HEK293 (cell line): ENCODE data around the gene EGFLAM.

Source experiments
- CTCF ChIA-PET: fragments of 350-600 bp; formaldehyde crosslinking; extraction: SDS; loops from one replicate; lab custom pipeline; 2021; ENCODE audit warnings: antibody characterized with exemption; lab: Yijun Ruan, JAX
- POLR2A ChIA-PET: fragments of 300-600 bp; formaldehyde crosslinking; extraction: SDS; loops from one replicate; lab custom pipeline; 2020; ENCODE audit warnings: antibody characterized with exemption, inconsistent platforms; lab: Yijun Ruan, JAX
- H3K27ac ChIP-seq: fragments of 200-500 bp; sonication (Bioruptor generic); 2 replicates; pipeline ENCODE4 v1.5.1; 2014; ENCODE audit warnings: low read depth, low read length, control low read depth, inconsistent platforms; ENCODE audit errors: extremely low read depth
- H3K36me3 ChIP-seq, 2 experiments: fragments of 200-500 bp in 1 of 2; sonication (Bioruptor generic) in 1 of 2; 1 replicate in 1 of 2; 2 replicates in 1 of 2; pipeline ENCODE4 v1.5.1; 2014 to 2017; ENCODE audit warnings: inconsistent platforms in 2 of 2, low read length in 2 of 2; ENCODE audit not compliant: control insufficient read depth in 2 of 2, insufficient read depth in 1 of 2
- H3K4me1 ChIP-seq: fragments of 200-500 bp; sonication (Bioruptor generic); 2 replicates; pipeline ENCODE4 v1.5.1; 2014; ENCODE audit warnings: mild to moderate bottlenecking, low read length, inconsistent platforms; ENCODE audit not compliant: control insufficient read depth, insufficient read depth
- H3K4me3 ChIP-seq: 2 replicates; pipeline ENCODE4 v1.5.1; 2011; ENCODE audit warnings: low read depth, mild to moderate bottlenecking, control low read depth, low read length, moderate library complexity
- H3K9me3 ChIP-seq: fragments of 200-500 bp; sonication (Bioruptor generic); 2 replicates; pipeline ENCODE4 v1.5.1; 2014; ENCODE audit warnings: low read depth, low read length, inconsistent platforms; ENCODE audit not compliant: control insufficient read depth, insufficient read depth
- BCL11B ChIP-seq: fragments of 450-650 bp; formaldehyde crosslinking; IDR thresholded peaks from 2 replicates; pipeline ENCODE4 v1.5.1; 2016; ENCODE audit warnings: low read depth, missing biosample characterization, missing genetic modification characterization
- HIC1 ChIP-seq: fragments of 450-650 bp; formaldehyde crosslinking; IDR thresholded peaks from 2 replicates; pipeline ENCODE4 v1.5.1; 2016; ENCODE audit warnings: missing biosample characterization, missing genetic modification characterization
- IKZF3 ChIP-seq: fragments of 450-650 bp; IDR thresholded peaks from 2 replicates; pipeline ENCODE4 v1.5.0; 2018; ENCODE audit warnings: missing biosample characterization, mild to moderate bottlenecking, missing genetic modification characterization, moderate library complexity
- KLF16 ChIP-seq: fragments of 450-650 bp; formaldehyde crosslinking; IDR thresholded peaks from 2 replicates; pipeline ENCODE4 v1.5.1; 2017; ENCODE audit warnings: missing biosample characterization, missing genetic modification characterization
- KLF8 ChIP-seq: fragments of 450-650 bp; formaldehyde crosslinking; IDR thresholded peaks from 2 replicates; pipeline ENCODE4 v1.5.1; 2016; ENCODE audit warnings: missing biosample characterization, missing genetic modification characterization
- TSHZ1 ChIP-seq: fragments of 450-650 bp; formaldehyde crosslinking; IDR thresholded peaks from 2 replicates; pipeline ENCODE4 v1.5.1; 2016; ENCODE audit warnings: missing biosample characterization, missing genetic modification characterization, borderline replicate concordance
- YY2 ChIP-seq: fragments of 450-650 bp; formaldehyde crosslinking; IDR thresholded peaks from 2 replicates; pipeline ENCODE4 v1.5.1; 2016; ENCODE audit warnings: missing biosample characterization, missing genetic modification characterization
- ZBTB48 ChIP-seq: fragments of 450-650 bp; formaldehyde crosslinking; IDR thresholded peaks from 2 replicates; pipeline ENCODE4 v1.5.1; 2016; ENCODE audit warnings: missing biosample characterization, missing genetic modification characterization
- ZBTB6 ChIP-seq: fragments of 450-650 bp; formaldehyde crosslinking; IDR thresholded peaks from 2 replicates; pipeline ENCODE4 v1.5.1; 2017; ENCODE audit warnings: missing biosample characterization, missing genetic modification characterization
- ZFP37 ChIP-seq: fragments of 450-650 bp; formaldehyde crosslinking; IDR thresholded peaks from 2 replicates; pipeline ENCODE4 v1.5.1; 2016; ENCODE audit warnings: missing biosample characterization, missing genetic modification characterization
- ZIC2 ChIP-seq: fragments of 450-650 bp; formaldehyde crosslinking; IDR thresholded peaks from 2 replicates; pipeline ENCODE4 v1.5.1; 2016; ENCODE audit warnings: missing biosample characterization, missing genetic modification characterization
- ZNF138 ChIP-seq: fragments of 450-650 bp; formaldehyde crosslinking; IDR thresholded peaks from 2 replicates; pipeline ENCODE4 v1.5.1; 2016; ENCODE audit warnings: missing biosample characterization, missing genetic modification characterization, borderline replicate concordance
- ZNF140 ChIP-seq: fragments of 450-650 bp; formaldehyde crosslinking; IDR thresholded peaks from 2 replicates; pipeline ENCODE4 v1.5.1; 2016; ENCODE audit warnings: missing biosample characterization, missing genetic modification characterization
- ZNF155 ChIP-seq: fragments of 450-650 bp; formaldehyde crosslinking; IDR thresholded peaks from 2 replicates; pipeline ENCODE4 v1.5.1; 2016; ENCODE audit warnings: missing biosample characterization, missing genetic modification characterization
- ZNF174 ChIP-seq: fragments of 450-650 bp; formaldehyde crosslinking; IDR thresholded peaks from 2 replicates; pipeline ENCODE4 v1.5.0; 2017; ENCODE audit warnings: missing biosample characterization, mild to moderate bottlenecking, missing genetic modification characterization
- ZNF184 ChIP-seq: fragments of 450-650 bp; IDR thresholded peaks from 2 replicates; pipeline ENCODE4 v1.5.1; 2018; ENCODE audit warnings: missing biosample characterization, mild to moderate bottlenecking, missing genetic modification characterization
- ZNF394 ChIP-seq: fragments of 450-650 bp; formaldehyde crosslinking; IDR thresholded peaks from 2 replicates; pipeline ENCODE4 v1.5.1; 2016; ENCODE audit warnings: missing biosample characterization, missing genetic modification characterization, mild to moderate bottlenecking, moderate library complexity, borderline replicate concordance
- ZNF416 ChIP-seq: fragments of 450-650 bp; formaldehyde crosslinking; IDR thresholded peaks from 2 replicates; pipeline ENCODE4 v1.5.1; 2016; ENCODE audit warnings: missing biosample characterization, missing genetic modification characterization
- ZNF571 ChIP-seq: fragments of 450-650 bp; formaldehyde crosslinking; IDR thresholded peaks from 2 replicates; pipeline ENCODE4 v1.5.0; 2017; ENCODE audit warnings: missing biosample characterization, missing genetic modification characterization
- ZNF600 ChIP-seq: fragments of 450-650 bp; formaldehyde crosslinking; IDR thresholded peaks from 2 replicates; pipeline ENCODE4 v1.5.1; 2016; ENCODE audit warnings: missing biosample characterization, missing genetic modification characterization
- ZNF654 ChIP-seq: fragments of 450-650 bp; formaldehyde crosslinking; IDR thresholded peaks from 2 replicates; pipeline ENCODE4 v1.5.1; 2016; ENCODE audit warnings: low read depth, missing biosample characterization, missing genetic modification characterization
- ZNF692 ChIP-seq: fragments of 450-650 bp; formaldehyde crosslinking; IDR thresholded peaks from 2 replicates; pipeline ENCODE4 v1.5.1; 2016; ENCODE audit warnings: missing biosample characterization, missing genetic modification characterization
- ZNF791 ChIP-seq: fragments of 450-650 bp; formaldehyde crosslinking; IDR thresholded peaks from 2 replicates; pipeline ENCODE4 v1.5.1; 2016; ENCODE audit warnings: missing biosample characterization, missing genetic modification characterization
- ZNF830 ChIP-seq: fragments of 450-650 bp; IDR thresholded peaks from 2 replicates; pipeline ENCODE4 v1.5.0; 2018; ENCODE audit warnings: missing biosample characterization, missing genetic modification characterization, low read depth, mild to moderate bottlenecking, moderate library complexity
- ZSCAN5A ChIP-seq: fragments of 450-650 bp; formaldehyde crosslinking; IDR thresholded peaks from 2 replicates; pipeline ENCODE4 v1.5.1; 2016; ENCODE audit warnings: missing biosample characterization, missing genetic modification characterization
- TF ChIP-seq, protein P1 (sequence below): fragments of 450-650 bp; formaldehyde crosslinking; IDR thresholded peaks from 2 replicates; pipeline ENCODE4 v1.5.1; 2016; ENCODE audit warnings: missing biosample characterization, missing genetic modification characterization

The EGFLAM gene

GRCh38 chr5:38381361-38381760, 123.0 kb downstream of the EGFLAM start (continued):
- no peak for TF ChIP-seq YY2 (tag by site-specific recombination)
- TF ChIP-seq BCL11B (tag by site-specific recombination): no peak
- no peak for TF ChIP-seq ZNF184 (tag by site-specific recombination)
- no peak for TF ChIP-seq KLF16 (tag by site-specific recombination)

DNA sequence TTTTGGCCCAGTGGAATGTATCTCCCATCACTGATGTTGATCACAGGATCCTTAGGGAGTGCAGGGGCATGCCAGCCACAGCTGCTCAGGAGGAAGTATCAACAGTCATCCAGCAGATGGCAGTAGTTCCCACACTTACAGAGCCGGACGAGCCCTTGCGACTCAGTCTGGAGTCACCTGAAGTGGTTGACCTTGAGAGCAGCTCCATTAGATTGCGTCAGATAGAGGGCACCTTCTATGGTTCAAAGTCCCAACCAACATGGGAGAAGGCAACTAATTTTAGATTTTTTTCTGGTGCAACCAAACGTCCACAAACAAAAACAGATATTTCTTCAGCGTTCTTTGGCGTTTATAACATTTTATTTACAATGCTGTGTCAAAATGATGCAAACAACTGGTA, 124.5 kb downstream of the EGFLAM start:
- H3K9me3 ChIP-seq: no peaks in the 10 kb centered on the region
- CTCF ChIA-PET: interaction anchor here (0.5 to 5.4 kb wide), 69 partner anchors 10 to 985 kb away, joined by 3 to 57 read pairs (median 4); partner anchors contain the start of gene OSMR
- no peak overlapping the region for H3K27ac ChIP-seq
- H3K4me1 ChIP-seq: peaks cover 11% of the 10 kb centered on the region
- H3K36me3 ChIP-seq: no peaks in the 10 kb centered on the region
- POLR2A ChIA-PET: no interaction called here
- H3K4me3 ChIP-seq: no peak overlapping the region
- TF ChIP-seq ZNF692 (tag by site-specific recombination) (0 out of 2 replicates have a peak, but pooled peaks have one; percentile 23), ZBTB48 (tag by site-specific recombination) (peak; percentile 95), ZIC2 (no peak), ZNF155 (no peak), ZNF600 (peak; percentile 78), ZNF140 (tag by site-specific recombination) (no peak), ZNF654 (tag by site-specific recombination) (peak; percentile 98), ZNF138 (tag by site-specific recombination) (no peak), ZNF791 (tag by site-specific recombination) (no peak), KLF8 (no peak), ZNF394 (tag by site-specific recombination) (peak; percentile 51; the same call in 1 of the 2 replicates), ZNF416 (no peak), ZBTB6 (peak; percentile 28; the same call in 1 of the 2 replicates), ZNF571 (tag by site-specific recombination) (no peak), TSHZ1 (tag by site-specific recombination) (no peak), IKZF3 (tag by site-specific recombination) (0 out of 2 replicates have a peak, but pooled peaks have one; percentile 35), ZFP37 (no peak), HIC1 (tag by site-specific recombination) (no peak), ZSCAN5A (tag by site-specific recombination) (no peak), ZNF830 (tag by site-specific recombination) (no peak), ZNF174 (tag by site-specific recombination) (no peak)
- TF ChIP-seq, protein P1, sequence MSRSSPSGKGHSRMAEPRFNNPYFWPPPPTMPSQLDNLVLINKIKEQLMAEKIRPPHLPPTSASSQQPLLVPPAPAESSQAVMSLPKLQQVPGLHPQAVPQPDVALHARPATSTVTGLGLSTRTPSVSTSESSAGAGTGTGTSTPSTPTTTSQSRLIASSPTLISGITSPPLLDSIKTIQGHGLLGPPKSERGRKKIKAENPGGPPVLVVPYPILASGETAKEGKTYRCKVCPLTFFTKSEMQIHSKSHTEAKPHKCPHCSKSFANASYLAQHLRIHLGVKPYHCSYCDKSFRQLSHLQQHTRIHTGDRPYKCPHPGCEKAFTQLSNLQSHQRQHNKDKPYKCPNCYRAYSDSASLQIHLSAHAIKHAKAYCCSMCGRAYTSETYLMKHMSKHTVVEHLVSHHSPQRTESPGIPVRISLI: no peak
